ENCODE data around the gene ADAMTSL2. TPM values are rescaled to one million over a fixed set of nuclear protein-coding genes. Genes with fewer than 3 reads are reported as not detected.

ADAMTSL2 gene
- total RNA-seq, 4 donors from 2014 or later, result 11.1 to 38.9 (median 26.9) TPM

- 84 to 86% methylated on average over 11 to 13 of the region's 14 CpGs for WGBS, 2 donors
- DNase-seq (ENCODE audit: low spot score in 2 of 2), result no peak
Measured at GRCh38 chr9:133522073-133522910, 12.2 kb upstream of the ADAMTSL2 start.

GRCh38 chr9:133523106-133523505 lies 11.4 kb upstream of the ADAMTSL2 start:
- Histone ChIP-seq H3K27me3 (peaks cover 0 to 18% of the 10 kb centered on the region in 2 donors), H3K9me3 (no peaks in the 10 kb centered on the region), H3K4me1 (peaks cover 0 to 22% (median 13%) of the 10 kb centered on the region in 4 donors), H3K4me3 (no peak overlapping the region), H3K36me3 (no peaks in the 10 kb centered on the region), H3K27ac (no peak overlapping the region)
- 67 to 82% methylated on average over 7 to 8 of the region's 8 CpGs for WGBS, 2 donors
- DNase-seq (ENCODE audit: low spot score in 2 of 2), result no peak
- no peak for TF ChIP-seq CTCF (IDR thresholded peaks at IDR 0.05)
- TF ChIP-seq EP300 (IDR thresholded peaks at IDR 0.05), result no peak
- no peak for TF ChIP-seq POLR2A (IDR thresholded peaks at IDR 0.05)

More at GRCh38 chr9:133522073-133522910, 12.2 kb upstream of the ADAMTSL2 start:
- Histone ChIP-seq H3K27ac (no peak overlapping the region), H3K27me3 (peaks cover 0 to 14% of the 10 kb centered on the region in 2 donors), H3K36me3 (no peaks in the 10 kb centered on the region), H3K4me3 (no peak overlapping the region), H3K4me1 (peaks cover 0 to 14% (median 9%) of the 10 kb centered on the region in 4 donors), H3K9me3 (no peaks in the 10 kb centered on the region)
- TF ChIP-seq EP300 (IDR thresholded peaks at IDR 0.05) (no peak), CTCF (IDR thresholded peaks at IDR 0.05) (no peak), POLR2A (IDR thresholded peaks at IDR 0.05) (no peak)

GRCh38 chr9:133524146-133524545 lies 10.4 kb upstream of the ADAMTSL2 start:
- DNase-seq (ENCODE audit: low spot score in 2 of 2), result no peak
- 80 to 87% methylated on average over 5 of the region's 5 CpGs for WGBS, 2 donors
- Histone ChIP-seq H3K27me3 (peaks cover 0 to 28% of the 10 kb centered on the region in 2 donors), H3K9me3 (no peaks in the 10 kb centered on the region), H3K27ac (no peak overlapping the region), H3K4me1 (peaks cover 0 to 32% (median 14%) of the 10 kb centered on the region in 4 donors), H3K36me3 (no peaks in the 10 kb centered on the region), H3K4me3 (no peak overlapping the region)
- no peak for TF ChIP-seq EP300 (IDR thresholded peaks at IDR 0.05)
- TF ChIP-seq POLR2A (IDR thresholded peaks at IDR 0.05), result no peak
- no peak for TF ChIP-seq CTCF (IDR thresholded peaks at IDR 0.05)

GRCh38 chr9:133524679-133525228 lies 9.8 kb upstream of the ADAMTSL2 start, which contains the start of gene MYMK:
MYMK (minus strand) TSS chr9:133524959; CDS start chr9:133524844, 115 bp downstream.
- no peak for TF ChIP-seq POLR2A (IDR thresholded peaks at IDR 0.05)
- no peak for TF ChIP-seq EP300 (IDR thresholded peaks at IDR 0.05)
- TF ChIP-seq CTCF (IDR thresholded peaks at IDR 0.05), result no peak
- 88 to 94% methylated on average over 17 of the region's 17 CpGs for WGBS, 2 donors

GRCh38 chr9:133525677-133526076 lies 8.8 kb upstream of the ADAMTSL2 start:
- Histone ChIP-seq H3K27me3 (peaks cover 0 to 42% of the 10 kb centered on the region in 2 donors), H3K4me1 (peaks cover 0 to 35% (median 17%) of the 10 kb centered on the region in 4 donors), H3K9me3 (no peaks in the 10 kb centered on the region), H3K36me3 (no peaks in the 10 kb centered on the region), H3K4me3 (no peak overlapping the region), H3K27ac (peak overlapping the region in 2 of 4 donors; percentile 26 to 63)
- 39 to 45% methylated on average over 8 of the region's 8 CpGs for WGBS, 2 donors
- DNase-seq (ENCODE audit: low spot score in 2 of 2), result no peak
- TF ChIP-seq POLR2A (IDR thresholded peaks at IDR 0.05) (no peak), EP300 (IDR thresholded peaks at IDR 0.05) (peak in 1 of 2 donors; percentile 20)

More at GRCh38 chr9:133524679-133525228, 9.8 kb upstream of the ADAMTSL2 start, which contains the start of gene MYMK:
- Histone ChIP-seq H3K36me3 (no peaks in the 10 kb centered on the region), H3K27ac (peak within 1 kb of the TSS in 2 of 4 donors; percentile 26 to 63), H3K9me3 (no peaks in the 10 kb centered on the region), H3K4me3 (no peak within 1 kb of the TSS), H3K4me1 (peaks cover 0 to 35% (median 17%) of the 10 kb centered on the region in 4 donors), H3K27me3 (peaks cover 0 to 34% of the 10 kb centered on the region in 2 donors)
- DNase-seq (ENCODE audit: low spot score in 2 of 2), result no peak

Data from tibial nerve (tissue), 4 donors.